HG03045 (cell line): Measurements from ENCODE around the gene UFD1.

ENCODE experiments used
- ATAC-seq: cut with Tn5 transposase; IDR thresholded peaks from one replicate; pipeline ENCODE4 v1.9.1; 2021; ENCODE audit warnings: mild to moderate bottlenecking, moderate library complexity; ENCODE audit not compliant: unreplicated experiment

The UFD1 gene

DNA sequence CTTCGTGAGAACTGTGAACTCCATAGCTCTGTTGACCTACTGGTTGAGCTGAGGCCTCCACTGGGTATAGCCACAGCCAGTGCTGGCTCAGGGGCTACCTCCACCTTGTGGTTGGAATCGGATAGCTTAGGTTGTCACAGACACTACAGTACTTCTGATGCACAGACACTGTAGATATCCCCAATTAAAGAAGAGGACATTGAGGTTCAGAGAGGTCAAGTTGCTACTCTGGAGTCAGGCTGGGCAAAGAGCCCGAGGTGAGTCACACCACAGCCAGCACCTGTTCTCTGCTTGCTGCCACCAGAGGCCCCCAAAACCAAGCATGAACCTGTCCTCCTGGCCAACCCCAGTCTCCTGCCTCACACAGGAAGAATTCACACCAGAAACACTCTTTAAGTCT lies 5.4 kb downstream of the UFD1 start:
- no peak for ATAC-seq

DNA sequence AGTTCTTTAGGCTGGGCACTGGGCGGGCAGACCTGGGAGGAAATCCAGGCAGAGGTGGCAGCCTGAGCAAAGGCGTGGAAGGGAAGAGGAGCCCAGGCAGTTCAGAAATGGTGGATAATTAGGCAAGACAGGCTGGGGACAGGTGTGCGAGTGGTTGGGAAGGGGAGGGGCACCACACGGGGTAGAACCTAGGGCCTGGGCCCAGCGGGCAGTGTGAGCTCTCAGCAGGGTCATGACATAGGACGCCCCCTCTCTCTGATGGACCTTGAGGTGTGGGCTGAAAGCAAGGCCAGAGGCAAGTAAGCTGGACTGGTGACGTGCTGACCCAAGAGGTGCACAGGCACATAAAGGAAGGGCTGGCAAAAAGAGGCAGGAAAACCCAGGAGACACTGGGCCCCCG lies 6.8 kb downstream of the UFD1 start:
- no peak for ATAC-seq

DNA sequence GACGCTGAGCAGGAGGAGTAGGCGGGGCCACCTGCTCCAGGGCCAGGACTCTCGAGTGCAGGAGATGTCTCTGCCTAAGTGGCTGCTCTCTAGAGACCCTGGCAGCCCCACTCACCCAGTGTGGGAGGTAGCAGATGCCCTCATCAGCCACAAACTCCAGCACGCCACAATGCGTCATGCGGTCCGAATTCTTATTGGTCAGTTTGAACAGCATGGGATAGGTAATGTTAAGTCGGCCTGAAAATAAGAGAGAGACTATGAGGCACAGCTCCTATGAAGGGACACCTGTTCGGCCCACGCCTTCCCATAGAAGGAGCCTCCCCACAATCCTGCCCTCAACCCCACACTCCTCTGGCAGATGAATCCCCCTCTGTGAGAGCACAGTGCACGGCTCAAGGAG lies 7.4 kb downstream of the UFD1 start:
- ATAC-seq = no peak

DNA sequence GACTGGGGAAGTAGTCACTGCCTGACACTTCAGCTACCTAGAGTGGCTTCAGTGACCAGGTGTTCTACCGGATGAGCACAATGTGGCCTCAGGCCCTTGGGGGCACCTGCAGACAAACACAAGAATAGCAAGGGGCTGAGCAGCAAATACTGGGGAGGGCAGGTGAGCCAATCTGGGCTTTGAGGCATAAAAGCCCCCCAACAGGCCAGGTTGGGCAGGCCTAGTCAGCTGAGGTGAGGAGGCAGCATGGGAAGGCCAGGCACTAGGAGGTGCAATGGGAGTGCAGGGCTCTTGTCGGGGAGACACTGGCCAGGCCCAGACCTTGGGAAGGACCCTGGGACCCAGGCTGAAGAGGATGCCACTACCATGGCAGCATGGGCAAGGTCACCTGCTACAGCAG lies 9.0 kb downstream of the UFD1 start:
- ATAC-seq = no peak

DNA sequence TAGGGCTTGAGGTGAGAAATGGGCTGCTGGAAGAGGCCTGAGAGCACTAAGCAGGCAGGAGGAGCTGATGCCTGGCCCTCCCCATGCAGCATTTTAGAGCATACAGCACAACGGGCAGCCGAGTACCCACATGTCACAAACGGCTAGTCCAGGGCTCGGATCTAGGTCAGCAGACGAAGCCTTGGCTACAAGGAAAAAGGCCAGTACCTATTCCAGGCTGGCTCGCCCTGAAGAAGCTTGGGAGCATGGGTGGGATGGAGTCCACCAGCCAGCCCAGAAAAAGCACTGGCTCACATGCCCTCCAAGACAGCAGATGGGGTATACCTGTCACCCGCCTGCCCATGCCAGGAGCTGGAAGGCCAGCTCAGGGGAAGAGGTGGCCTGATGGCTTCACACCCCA lies 9.6 kb downstream of the UFD1 start:
- ATAC-seq = no peak

DNA sequence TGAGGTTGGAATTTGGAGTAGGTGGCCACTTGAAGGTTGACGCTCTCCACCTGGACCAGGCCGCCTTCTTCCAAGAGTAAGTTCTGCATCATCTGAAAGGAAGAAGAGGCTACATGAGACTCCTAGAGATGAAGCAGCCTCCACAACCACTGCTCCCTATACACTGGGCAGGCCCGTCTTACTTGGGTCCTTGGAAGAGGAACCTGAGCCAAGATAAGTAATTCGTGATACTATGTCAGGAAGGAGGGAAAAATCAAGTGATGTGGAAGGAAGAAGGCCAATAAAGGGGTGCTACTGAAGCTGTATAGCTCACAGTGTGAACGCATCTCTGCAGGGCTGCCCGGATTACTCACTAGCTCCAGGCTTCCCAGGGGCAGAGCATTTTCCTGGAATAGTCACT lies 11.1 kb downstream of the UFD1 start:
- ATAC-seq = no peak

DNA sequence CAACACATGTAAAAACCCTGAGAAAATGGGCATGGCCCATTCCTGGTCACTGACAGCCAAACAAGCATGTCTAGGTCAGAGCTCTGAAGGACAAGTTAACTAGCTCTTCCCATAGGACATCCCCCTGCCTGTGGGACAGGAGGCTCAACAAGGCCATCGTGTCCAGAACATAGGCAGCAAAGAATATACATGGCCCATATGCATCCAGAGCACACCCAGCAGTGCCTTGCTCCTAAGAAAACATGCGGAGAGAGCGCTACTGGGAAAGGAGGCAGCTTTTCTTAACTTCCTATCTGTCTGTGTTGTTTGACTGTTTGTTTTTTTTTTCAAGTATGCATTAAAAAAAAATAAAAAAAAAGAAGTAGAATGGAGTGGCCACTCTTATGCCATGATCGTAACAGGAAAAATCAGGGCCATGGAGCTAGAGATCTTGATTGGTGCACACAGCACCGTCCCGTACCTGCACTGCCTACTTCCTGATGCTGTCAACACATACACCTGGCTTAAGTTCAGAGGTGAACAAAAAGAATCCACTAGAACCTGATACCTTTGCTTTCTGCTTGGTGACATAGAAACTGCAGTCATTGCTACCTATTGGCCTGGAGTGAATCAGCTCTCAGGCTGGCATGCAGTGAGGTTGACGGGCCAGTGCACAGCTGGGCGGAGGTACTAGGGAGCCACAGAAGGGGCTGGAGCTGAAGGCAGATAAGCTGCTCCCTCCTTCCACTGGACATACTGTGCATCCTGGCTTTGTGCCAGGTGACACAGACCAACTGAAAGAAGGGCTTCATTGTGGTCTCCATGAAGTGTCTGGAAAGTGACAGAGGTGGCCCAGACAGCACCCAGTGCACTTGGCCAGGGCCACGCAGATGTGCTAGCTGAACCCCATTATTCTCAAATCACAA lies 11.9 kb downstream of the UFD1 start:
- ATAC-seq = no peak

DNA sequence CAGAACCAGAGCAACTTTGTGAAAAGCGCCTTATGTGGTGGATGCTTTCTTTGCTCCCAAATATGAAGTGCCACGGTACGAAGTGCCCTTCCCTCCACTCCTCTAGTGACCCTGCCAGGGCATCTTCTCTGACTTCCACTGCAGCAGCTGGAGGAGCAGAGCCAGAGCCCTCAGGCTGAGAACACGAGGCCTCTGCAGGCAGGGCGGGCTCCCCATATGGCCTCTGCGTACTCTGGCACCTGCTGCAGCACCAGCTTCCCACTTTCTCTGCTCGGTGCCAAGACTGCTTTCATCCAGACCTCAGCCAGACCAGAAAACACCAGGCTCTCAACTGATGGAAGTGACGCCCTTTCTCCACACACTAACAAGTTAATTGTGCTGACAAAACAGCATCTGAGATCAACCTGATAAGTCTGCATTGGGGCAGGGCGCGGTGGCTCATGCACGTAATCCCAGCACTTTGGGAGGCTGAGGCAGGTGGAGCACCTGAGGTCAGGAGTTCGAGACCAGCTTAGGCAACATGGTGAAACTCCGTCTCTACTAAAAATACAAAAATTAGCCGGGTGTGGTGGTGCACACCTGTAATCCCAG lies 12.8 kb downstream of the UFD1 start:
- no peak for ATAC-seq

DNA sequence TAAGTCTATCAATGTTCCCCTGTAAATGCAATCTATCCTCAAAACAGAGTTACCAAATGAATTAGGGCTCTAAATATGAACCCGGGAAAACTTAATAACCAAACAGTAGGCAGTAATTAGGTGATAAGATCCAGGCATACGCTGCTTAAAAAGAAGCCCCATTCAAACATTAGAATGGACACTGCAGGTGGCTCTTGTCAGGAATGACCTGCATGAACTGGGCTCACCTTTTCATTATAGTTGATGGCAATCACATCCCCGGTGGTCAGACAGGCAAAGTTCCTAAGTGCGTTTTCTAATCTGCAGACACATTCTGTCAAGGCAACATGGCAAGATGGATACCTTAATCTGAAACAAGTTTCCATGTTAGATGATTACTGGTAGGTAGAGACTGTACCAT lies 14.0 kb downstream of the UFD1 start:
- no peak for ATAC-seq

DNA sequence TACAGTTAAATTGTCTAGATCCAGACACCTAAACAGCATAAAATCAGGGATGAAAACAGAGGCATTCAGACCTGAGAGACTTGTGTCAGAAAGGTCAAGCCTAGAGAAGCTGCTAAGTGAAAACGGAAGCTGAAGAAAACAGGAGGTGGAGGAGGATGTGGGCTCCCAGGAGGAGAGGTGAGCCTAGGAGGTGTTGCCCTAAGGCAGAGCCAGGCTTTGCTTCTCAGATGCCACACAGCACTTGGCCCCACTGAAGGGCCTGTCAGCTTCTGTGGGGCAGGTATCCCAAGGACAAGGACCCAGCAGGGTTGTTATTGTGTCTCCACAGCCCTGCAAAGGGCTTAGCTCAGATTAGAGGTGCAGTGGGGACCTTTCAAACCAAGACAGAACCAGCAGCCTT lies 14.4 kb downstream of the UFD1 start:
- no peak for ATAC-seq

DNA sequence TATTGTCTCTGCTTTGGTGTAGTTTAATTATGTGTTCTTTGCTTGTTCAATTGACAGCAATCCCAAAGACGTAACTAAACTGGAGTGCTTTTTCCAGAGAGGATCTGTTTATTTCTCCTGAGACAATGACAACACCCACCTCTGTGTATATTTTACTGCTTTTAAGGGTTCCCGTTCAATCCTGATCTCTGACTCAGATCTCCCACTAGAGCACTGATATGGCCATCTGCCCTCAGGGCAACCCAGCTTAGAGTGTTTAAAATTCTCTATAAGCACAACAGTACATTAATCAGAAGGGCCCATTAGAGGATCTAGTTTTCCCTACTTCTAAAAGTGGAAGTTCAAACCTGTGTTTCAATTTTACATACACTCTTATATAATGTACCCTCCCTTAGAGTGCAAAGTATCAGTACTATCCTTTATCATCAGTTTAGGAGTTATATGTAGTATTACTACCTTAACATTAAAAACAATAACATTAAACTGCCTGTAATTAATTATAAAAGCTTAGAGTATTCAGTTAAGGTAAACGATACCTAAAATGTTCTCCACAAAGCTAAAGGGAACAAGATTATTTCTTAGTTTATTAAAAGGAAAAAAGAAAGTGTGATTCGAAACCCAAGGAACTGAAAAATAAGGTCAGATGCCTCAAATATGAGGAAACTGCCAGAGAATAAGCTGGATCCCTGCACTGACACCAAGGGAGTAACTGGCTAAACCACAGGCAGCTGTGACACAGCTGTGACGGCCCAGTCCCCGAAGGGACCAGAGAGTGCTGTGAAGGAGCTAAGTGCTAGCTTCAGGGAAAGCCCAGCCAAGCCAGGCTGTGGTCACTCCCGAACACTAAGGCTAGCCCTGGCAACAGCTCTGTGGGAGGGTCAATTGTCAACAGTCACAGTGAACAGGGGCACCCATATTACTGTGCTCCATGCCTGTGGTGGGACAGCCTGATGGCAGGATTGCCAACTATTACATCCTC lies 15.2 kb downstream of the UFD1 start:
- no peak for ATAC-seq

DNA sequence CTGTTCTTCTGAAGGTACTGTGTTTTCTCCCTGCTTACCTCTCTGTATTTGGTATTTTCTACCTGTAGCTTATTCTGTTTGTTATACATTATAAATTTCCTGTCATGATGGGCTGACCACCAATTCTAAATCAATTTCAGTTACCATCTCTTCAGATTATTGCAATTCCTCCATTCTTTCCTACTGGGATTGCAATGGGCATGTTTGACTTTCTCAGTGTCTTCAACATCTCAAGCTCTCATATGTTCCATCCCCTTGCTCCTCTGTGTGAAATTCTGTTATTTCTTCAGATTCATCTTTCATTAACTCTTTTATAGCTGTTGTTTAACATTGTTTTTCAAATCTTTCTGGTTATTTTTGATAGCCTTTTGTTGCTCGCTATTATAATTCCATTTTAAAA lies 16.0 kb downstream of the UFD1 start:
- ATAC-seq = no peak

DNA sequence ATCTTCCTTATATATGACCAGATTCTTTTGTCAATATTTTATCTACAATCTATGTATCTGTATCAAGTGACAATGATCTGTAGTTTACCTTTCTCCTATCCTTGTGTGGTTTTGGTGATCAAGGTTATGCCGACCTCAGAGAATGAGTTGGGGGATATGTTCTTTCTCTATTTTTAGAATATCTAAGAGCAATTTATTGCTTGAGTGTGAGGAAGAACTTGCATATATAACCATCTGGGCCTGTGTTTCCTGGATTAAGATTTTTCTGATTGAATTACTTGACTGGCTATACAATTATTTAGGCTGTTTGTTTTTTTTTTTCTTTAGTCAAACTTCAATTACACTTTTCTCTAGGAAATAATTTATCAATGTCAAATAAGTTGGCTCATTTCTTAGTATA lies 17.5 kb downstream of the UFD1 start:
- ATAC-seq = no peak

DNA sequence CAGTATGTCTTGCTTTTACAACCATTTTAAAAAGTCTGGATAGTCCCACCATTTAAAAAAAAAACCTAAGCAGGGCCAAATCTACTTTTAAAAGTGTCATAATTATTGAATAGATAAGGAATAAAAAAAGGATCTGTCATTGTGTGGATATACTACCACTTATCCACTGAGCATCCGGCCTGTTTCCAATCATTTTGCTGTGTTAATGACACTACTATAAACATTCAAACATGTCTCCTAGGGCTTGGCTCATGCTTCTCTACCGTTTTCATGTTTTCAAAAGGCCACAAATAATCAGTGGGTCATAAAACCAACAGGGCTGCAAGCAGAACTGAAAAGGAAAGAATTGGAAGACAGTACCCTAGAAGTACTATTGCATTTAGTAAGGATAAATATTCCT lies 19.0 kb downstream of the UFD1 start:
- ATAC-seq = no peak

DNA sequence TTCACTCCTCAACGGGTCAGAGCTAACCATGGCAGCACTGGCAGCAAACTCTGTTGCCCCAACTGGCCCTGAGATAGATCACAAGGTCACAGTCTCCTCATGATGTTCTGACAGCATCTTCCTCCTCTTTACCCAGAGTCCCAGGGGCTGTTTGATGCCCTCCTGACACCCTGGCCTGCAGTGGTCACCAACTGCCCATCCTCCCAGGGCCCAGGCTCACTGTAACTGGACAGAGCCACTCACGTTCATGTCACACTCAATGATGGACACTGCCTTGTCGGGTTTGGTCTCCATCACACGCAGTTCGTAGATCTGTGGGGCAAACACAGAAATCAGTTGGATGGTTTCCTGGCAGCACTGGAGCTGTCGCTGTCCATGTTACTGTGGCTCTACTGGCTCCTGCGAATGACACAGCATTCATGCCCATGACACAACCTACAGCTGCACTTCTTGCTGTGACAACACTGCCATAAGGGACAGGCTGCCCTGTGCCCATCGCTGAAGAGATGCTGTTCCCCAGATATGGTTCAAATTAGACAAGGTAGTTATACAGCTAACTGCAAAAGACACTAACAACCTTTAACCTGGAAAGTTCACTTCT lies 21.1 kb downstream of the UFD1 start:
- ATAC-seq = no peak

DNA sequence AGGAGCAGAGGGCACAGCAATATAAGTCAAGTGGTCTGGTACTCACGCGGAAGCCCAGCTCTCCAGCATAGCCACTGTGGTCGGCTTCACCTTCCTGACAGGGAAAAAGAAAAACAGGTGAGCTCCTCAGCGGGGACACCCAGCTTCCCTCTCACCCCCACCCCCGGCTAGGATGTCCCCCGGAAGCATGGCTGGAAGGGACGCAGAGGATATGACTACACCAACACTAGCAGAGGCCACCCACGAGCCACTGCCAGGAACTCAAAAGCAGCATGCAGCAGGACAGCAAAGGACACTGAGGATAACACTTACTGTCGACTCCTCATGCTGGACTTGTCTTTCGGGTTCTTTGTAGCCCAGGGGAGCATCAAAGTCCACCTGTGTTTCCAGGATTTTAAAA lies 22.5 kb downstream of the UFD1 start:
- ATAC-seq = no peak

DNA sequence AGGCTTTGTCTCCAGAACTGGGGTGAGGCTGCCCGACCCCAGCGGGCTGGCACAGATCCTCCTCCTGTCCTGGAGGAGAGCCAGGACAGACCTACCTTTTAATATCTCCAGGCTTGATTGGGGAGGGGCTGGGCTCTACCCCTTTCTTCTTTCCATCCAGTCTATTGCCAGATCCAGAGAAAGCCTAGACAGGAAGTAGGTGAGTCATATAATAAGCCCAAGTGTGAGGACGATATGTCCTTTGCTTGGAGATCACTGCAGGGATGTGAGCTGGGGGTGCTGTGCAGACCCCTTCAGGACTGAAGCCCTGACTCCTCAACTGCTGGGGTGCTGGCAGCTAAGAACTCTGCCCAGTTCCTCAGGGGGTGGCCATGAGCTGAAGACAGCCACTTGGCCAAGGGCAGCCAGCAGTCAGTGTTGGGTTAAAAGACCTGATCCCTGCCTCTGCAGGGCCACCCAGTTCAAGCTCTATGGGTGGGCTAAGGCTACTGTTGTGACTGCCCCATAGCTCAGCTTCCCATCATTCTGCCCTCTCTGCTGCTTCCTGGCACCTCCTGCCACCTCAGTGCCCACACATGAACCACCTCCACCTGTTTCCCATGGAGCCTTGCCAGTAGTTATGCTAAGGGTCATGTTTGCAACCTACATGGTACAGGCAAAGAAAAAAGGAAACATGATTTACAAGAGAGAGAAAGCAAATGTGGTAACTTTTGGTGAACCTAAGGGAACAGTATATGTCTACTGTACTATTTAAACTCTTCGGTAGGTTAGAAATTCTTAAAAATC lies 23.2 kb downstream of the UFD1 start:
- no peak for ATAC-seq

DNA sequence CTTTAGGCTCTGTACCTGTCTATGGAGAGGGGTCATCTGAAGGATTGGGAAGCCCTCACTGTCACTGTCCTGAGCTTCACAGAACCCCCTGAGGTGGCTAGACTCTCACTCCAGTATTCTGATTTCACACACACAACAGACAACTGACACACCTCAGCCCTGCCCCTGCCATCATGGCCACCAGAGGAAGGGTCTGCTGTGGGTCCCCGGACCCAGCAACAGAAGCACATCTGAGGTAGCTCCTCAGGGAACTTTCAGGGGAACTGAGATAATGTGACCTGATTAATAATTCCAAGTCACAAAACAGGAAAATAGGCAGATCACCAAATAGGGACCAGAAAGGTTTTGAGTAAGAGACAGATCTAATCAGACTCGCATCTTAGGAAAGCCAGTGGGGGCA lies 24.0 kb downstream of the UFD1 start:
- no peak for ATAC-seq

DNA sequence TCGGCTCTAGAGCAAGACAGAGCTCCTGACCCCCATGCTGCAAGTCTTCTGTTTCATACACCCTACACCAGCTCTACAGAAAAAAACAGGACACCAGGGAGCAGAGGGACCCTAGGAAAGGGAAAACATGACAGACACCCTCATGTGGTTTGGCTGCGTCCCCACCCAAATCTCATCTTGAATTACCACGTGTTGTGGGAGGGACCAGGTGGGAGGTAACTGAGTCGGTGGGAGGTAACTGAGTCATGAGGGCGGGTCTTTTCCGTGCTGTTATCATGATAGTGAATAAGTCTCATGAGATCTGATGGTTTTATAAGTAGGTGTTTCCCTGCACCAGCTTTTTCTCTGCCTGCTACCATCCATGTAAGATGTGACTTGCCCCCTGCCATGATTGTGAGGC lies 24.8 kb downstream of the UFD1 start:
- ATAC-seq = no peak

DNA sequence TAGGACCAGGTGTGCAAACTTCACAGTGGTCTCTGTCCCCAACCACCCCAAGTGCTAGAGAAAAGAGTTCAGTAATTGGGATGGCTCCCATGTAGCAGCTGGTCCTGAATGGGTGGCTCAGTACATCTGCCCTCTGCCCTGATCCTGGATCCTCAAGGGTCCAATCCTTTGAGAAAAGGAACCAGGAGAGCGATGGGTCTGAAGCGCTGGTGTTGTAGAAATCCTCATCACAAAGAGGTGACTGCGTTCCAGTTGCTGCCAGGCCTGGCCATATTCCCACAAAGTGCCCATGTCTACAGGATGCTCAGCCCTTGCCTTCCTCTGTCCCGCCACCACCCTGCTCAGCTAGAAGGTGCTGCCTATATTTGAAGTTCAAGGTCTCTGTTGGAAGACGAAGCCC lies 25.3 kb downstream of the UFD1 start:
- ATAC-seq = no peak
